Activated B cell treated with CpG ODN at 0.5 μM for 24 hours (primary cell): ENCODE results near the gene LCN10. TPM values are rescaled to one million over a fixed set of nuclear protein-coding genes. Genes with fewer than 3 reads are reported as not detected.
"Not testable (repeated sequence)": the region's sequence is repeated elsewhere in the genome, so short reads cannot be mapped to it uniquely, and the experiment has no call there.

Source experiments
- ATAC-seq: fragments of 200-7000 bp; cut with Tn5 transposase; one replicate; pipeline ENCODE4 v1.10.0; 2021; ENCODE audit warnings: low read depth, mild to moderate bottlenecking, moderate library complexity
- CTCF ChIA-PET: fragments of 350-600 bp; sonication (Branson Sonifier 250); formaldehyde crosslinking; loops from one replicate; lab custom pipeline; 2021; ENCODE audit warnings: antibody characterized with exemption; lab: Charles Lee
- POLR2A ChIA-PET: fragments of 350-600 bp; sonication (Branson Sonifier 250); formaldehyde crosslinking; loops from one replicate; lab custom pipeline; 2021; ENCODE audit warnings: antibody characterized with exemption; lab: Charles Lee
- DNase-seq: peaks from one replicate; pipeline ENCODE4 v3.0.0; 2022
- H3K27ac Mint-ChIP-seq: one replicate; pipeline ENCODE4 v1.8.0; 2020; ENCODE audit warnings: mixed read lengths
- H3K27me3 Mint-ChIP-seq: one replicate; pipeline ENCODE4 v1.8.0; 2021; ENCODE audit warnings: mixed read lengths
- H3K36me3 Mint-ChIP-seq: one replicate; pipeline ENCODE4 v1.8.0; 2021; ENCODE audit warnings: low read depth, mixed read lengths
- H3K4me1 Mint-ChIP-seq: one replicate; pipeline ENCODE4 v1.8.0; 2021; ENCODE audit warnings: mixed read lengths
- H3K4me3 Mint-ChIP-seq: one replicate; pipeline ENCODE4 v1.8.0; 2020; ENCODE audit warnings: mild to moderate bottlenecking, mixed read lengths
- H3K9me3 Mint-ChIP-seq: one replicate; pipeline ENCODE4 v1.8.0; 2020; ENCODE audit warnings: mixed read lengths
- intact Hi-C: fragments of 100-400 bp; cut with micrococcal nuclease; formaldehyde crosslinking; loops from one replicate; pipeline ENCODE4 v1.15.1; 2024
- total RNA-seq: library from RNA; stranded (reverse); gene quantifications from 2 replicates; pipeline ENCODE4 v1.2.3, GENCODE V29; 2022
- TF ChIP-seq, protein P1 (sequence below): fragments of 200-600 bp; IDR thresholded peaks from one replicate; pipeline ENCODE4 v1.8.0; 2022; ENCODE audit warnings: antibody characterized with exemption, mild to moderate bottlenecking

LCN10 gene
- total RNA-seq, 1 donor from 2014 or later, result 15.9 TPM

DNA sequence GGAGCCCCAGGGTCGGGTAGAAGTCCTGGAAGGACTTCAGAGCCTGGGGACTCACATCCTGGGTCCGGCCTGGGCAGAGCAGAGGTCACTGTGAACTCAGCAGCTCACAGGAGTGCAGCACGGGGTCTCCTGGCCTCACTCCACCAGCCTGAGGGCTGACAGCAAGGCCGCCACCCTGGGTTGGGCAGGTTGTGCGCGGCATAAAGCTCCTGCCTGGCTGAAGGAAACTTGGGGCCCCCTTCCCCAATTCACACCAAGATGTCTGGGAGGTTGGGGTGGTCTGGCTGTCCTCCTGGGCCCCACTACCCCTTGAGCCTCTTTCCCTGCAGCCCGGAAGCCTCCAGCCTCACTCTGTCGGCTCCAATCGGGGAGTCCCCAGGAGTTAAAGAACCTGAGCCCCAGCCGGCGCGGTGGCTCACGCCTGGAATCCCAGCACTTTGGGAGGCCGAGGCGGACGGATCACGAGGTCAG lies 19.5 kb upstream of the LCN10 start:
- no peaks in the 10 kb centered on the region for H3K27me3 Mint-ChIP-seq
- intact Hi-C loops, result no loop called here
- H3K9me3 Mint-ChIP-seq, result no peaks in the 10 kb centered on the region
- CTCF ChIA-PET, result no interaction called here
- DNase-seq (no peak), ATAC-seq (no peak)
- TF ChIP-seq, protein P1, sequence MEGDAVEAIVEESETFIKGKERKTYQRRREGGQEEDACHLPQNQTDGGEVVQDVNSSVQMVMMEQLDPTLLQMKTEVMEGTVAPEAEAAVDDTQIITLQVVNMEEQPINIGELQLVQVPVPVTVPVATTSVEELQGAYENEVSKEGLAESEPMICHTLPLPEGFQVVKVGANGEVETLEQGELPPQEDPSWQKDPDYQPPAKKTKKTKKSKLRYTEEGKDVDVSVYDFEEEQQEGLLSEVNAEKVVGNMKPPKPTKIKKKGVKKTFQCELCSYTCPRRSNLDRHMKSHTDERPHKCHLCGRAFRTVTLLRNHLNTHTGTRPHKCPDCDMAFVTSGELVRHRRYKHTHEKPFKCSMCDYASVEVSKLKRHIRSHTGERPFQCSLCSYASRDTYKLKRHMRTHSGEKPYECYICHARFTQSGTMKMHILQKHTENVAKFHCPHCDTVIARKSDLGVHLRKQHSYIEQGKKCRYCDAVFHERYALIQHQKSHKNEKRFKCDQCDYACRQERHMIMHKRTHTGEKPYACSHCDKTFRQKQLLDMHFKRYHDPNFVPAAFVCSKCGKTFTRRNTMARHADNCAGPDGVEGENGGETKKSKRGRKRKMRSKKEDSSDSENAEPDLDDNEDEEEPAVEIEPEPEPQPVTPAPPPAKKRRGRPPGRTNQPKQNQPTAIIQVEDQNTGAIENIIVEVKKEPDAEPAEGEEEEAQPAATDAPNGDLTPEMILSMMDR, result no peak
- no peak overlapping the region for H3K4me3 Mint-ChIP-seq
- POLR2A ChIA-PET, result interaction anchor here (0.6 to 9.1 kb wide), 4 partner anchors 34 to 273 kb away, joined by 4 to 132 read pairs (median 10); no protein-coding TSS in a partner anchor
- H3K4me1 Mint-ChIP-seq, result peaks cover 64% of the 10 kb centered on the region
- no peaks in the 10 kb centered on the region for H3K36me3 Mint-ChIP-seq
- no peak overlapping the region for H3K27ac Mint-ChIP-seq

DNA sequence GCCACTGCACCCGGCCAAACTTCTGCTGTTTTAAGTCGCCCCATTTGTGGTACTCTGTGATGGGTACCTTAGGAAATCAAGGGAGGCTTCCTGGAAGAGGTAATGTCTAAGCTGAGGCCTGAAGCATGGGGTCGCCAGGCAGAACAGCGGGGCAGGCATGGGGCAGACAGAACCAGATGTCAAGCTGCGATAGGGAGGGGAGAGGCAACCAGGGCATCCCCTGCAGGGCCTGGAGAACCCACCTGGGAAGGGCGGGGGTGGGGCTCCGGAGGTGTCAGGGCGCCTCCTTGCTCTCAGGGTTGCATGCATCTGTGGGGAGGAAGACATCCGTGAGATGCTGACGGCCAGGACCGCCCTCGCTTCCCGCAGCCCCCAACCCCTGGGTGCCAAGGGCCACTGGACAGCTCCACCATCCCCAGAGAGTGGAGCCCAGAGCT lies 18.8 kb upstream of the LCN10 start:
- no peak overlapping the region for H3K27ac Mint-ChIP-seq

DNA sequence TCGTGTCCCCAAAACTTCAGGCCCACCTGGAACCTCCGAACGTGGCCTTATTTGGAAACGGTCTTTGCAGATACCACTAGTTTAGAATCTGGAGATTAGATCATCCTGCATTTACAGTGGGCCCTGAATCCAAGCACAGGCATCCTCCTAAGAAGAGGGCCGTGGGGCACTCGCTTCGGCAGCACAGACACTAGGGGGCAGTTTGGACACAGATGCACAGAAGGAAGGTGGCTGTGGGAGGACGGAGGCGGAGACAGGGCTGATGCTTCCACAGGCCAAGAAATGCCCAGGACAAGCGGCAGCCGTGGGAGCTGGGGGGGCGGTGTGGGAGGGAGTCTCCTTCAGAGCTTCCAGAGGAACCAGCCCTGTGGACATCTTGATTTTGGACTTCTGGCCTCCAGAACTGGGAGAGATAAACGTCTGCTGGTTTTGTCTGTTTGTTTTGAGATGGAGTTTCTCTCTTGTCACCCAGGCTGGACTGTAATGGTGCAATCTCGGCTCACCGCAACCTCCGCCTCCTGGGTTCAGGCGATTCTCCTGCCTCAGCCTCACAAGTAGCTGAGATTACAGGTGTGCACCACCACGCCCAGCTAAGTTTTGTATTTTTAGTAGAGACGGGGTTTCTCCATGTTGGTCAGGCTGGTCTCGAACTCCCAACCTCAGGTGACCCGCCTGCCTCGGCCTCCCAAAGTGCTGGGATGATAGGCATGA lies 18.2 kb upstream of the LCN10 start:
- ChIA-PET CTCF (interaction anchor here (1.0 to 1.3 kb wide), 4 partner anchors 11 to 33 kb away, joined by 3 read pairs; no protein-coding TSS in a partner anchor), POLR2A (interaction anchor here (0.6 to 9.1 kb wide), 3 partner anchors 33 to 274 kb away, joined by 3 to 132 read pairs (median 4); partner anchors contain the start of gene RABL6)
- Mint-ChIP-seq H3K4me1 (peaks cover 64% of the 10 kb centered on the region), H3K4me3 (peak overlapping the region; percentile 52), H3K27ac (peak overlapping the region; percentile 59)
- H3K36me3 Mint-ChIP-seq, H3K9me3 Mint-ChIP-seq, ATAC-seq, H3K27me3 Mint-ChIP-seq, DNase-seq, intact Hi-C loops: not testable (repeated sequence)

More for the DNA sequence above, 18.8 kb upstream of the LCN10 start:
- Mint-ChIP-seq H3K9me3 (no peaks in the 10 kb centered on the region), H3K4me3 (no peak overlapping the region), H3K36me3 (no peaks in the 10 kb centered on the region), H3K27me3 (no peaks in the 10 kb centered on the region), H3K4me1 (peaks cover 64% of the 10 kb centered on the region)
- DNase-seq, result no peak
- ChIA-PET CTCF (no interaction called here), POLR2A (interaction anchor here (1.3 to 9.1 kb wide), 2 partner anchors 33 to 273 kb away, joined by 4 to 132 read pairs; no protein-coding TSS in a partner anchor)
- no peak for ATAC-seq
- intact Hi-C loops, result no loop called here
- TF ChIP-seq, protein P1, result no peak

DNA sequence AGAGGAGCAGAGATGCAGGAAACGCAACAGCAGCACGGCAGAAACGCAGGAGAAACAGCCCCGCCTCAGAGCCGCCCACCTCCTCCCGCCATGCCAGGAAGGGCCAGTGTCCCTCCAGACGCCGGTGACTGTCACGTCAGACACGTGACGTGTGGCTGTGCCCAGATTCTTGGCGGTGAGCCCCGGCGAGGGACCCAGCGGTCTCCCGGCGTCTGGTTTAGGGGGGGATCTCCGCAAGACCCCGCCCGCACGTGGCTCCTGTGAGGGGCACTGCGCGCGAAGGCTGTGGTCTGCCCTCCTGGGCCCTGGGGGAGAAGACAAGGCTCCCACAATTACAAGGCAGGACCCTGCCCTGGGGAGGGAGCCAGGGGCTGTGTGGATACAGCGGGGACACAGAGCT lies 17.7 kb upstream of the LCN10 start:
- CTCF ChIA-PET, result interaction anchor here (1.0 to 1.3 kb wide), 4 partner anchors 11 to 32 kb away, joined by 3 read pairs; no protein-coding TSS in a partner anchor
- Mint-ChIP-seq H3K4me1 (peaks cover 63% of the 10 kb centered on the region), H3K36me3 (peaks cover 3% of the 10 kb centered on the region), H3K27me3 (no peaks in the 10 kb centered on the region), H3K4me3 (no peak overlapping the region), H3K27ac (no peak overlapping the region), H3K9me3 (peaks cover 2% of the 10 kb centered on the region)
- TF ChIP-seq, protein P1, result no peak
- intact Hi-C loops, result no loop called here
- DNase-seq (no peak), ATAC-seq (no peak)
- POLR2A ChIA-PET, result interaction anchor here (0.6 to 9.1 kb wide), 2 partner anchors 32 to 47 kb away, joined by 3 to 132 read pairs; partner anchors contain the start of gene RABL6

DNA sequence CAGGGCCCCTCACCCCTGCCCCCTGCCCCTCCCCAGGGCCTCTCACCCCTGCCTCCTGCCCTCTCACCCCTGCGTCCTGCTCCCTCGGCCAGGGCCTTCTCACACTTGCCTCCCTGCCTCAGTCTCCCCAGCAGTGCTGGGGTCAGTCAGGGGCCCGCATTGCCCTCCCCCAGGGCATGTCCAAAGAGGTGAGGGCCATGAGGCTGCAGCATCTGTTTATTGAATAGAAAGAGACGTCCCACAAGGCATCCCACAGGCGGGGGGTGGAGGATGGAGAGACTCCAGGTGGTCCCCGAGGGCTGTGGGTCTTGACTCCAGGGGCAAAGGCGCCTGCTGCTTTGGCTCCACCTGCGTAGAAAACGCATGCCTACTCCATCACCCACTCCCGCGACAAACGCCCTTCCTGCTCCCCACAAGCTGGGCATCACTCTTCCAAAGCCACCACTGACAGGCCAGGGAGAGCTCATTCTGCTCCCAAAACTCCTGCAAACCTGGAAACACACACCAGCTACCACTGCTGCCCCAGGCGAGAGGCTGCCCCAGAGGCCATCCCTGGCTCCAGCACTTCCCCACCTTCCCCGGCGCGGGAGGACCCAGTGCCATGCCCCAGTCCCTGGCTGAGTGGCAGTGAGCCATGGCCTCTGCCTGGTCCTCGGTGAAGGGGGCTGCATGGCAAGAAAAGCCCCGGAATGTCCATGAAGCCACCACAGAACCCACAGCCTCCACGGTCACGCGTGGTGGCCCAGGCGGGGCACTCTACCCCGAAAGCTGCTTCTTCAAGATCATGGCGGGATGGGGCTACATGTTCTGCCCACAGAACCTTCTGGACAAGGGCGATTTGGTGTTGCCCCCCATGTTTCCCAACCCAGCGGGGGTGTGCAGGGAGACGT lies 16.9 kb upstream of the LCN10 start:
- ChIA-PET POLR2A (interaction anchor here (0.6 to 9.1 kb wide), 3 partner anchors 11 to 48 kb away, joined by 3 to 132 read pairs (median 37); partner anchors contain the start of genes LCN6 and RABL6), CTCF (interaction anchor here (1.0 to 3.0 kb wide), 5 partner anchors 10 to 31 kb away, joined by 3 to 22 read pairs (median 3); no protein-coding TSS in a partner anchor)
- TF ChIP-seq, protein P1, result no peak
- Mint-ChIP-seq H3K4me1 (peaks cover 64% of the 10 kb centered on the region), H3K27me3 (no peaks in the 10 kb centered on the region), H3K9me3 (peaks cover 2% of the 10 kb centered on the region), H3K4me3 (no peak overlapping the region), H3K36me3 (peaks cover 4% of the 10 kb centered on the region), H3K27ac (peak overlapping the region; percentile 50)
- ATAC-seq, result no peak
- no peak for DNase-seq
- intact Hi-C loops, result no loop called here
